Hematopoietic multipotent progenitor cell (in vitro differentiated cells): ENCODE measurements around the gene MORC2. TPM values are rescaled to one million over a fixed set of nuclear protein-coding genes. Genes with fewer than 3 reads are reported as not detected.

Experiments used
- DNase-seq, 3 donors: peaks; one replicate each; pipeline ENCODE4 v3.0.0-alpha.2; 2011 to 2015; ENCODE audit warnings: low read depth in 2 of 3, low spot score in 2 of 3
- total RNA-seq: library from RNA; depleted of rRNA; stranded (reverse); fragments of >200 nt; gene quantifications from one replicate; pipeline ENCODE4 v1.2.3, GENCODE V29; 2012

MORC2 gene
- total RNA-seq, 1 donor, result 15.3 TPM

- DNase-seq, result no peak
Observed at GRCh38 chr22:30949934-30950660, 18.5 kb downstream of the MORC2 start.

DNA sequence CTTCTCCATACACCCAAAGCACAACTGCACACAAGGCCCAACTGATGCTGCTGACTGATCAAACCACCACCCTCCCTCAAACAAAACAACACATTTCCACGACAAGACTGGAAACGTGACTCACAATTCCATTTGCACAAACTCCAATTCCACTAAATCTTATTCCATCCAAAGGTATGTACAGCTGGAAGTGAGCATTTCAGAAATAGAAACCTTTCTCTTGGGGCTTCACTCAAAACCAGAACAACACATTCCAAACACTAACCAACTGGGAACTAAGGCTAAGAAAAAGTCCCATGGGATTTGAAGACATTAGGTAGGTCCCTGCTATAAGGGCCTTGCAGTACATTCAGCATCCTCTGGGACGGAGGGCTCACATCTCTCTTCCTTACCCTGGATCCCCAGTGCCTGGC, 19.6 kb downstream of the MORC2 start:
- DNase-seq, result no peak

GRCh38 chr22:30947816-30948454, 20.6 kb downstream of the MORC2 start:
- peak in 2 of 3 donors; percentile 30 to 73 for DNase-seq

- DNase-seq, result no peak
Observed at GRCh38 chr22:30947173-30947815, 21.3 kb downstream of the MORC2 start.

DNA sequence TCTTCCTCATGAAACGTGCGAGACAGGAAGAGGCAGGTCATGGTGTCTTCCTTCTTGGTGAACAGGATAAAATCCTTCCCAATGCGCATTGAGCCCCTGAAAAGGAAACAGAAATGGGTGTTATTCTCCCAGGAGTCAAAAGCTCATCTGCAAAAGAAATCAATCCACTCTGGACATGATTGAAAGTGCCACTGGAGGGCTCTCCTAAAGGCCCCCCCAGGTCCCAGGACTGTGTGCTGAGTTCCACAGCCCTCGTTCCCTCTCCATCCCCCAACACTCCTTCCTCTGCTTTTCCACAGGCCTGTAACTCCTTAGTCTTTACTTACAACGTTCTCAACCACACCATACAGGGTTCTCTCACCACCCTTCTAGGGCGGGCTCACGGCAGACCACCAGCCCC, 22.2 kb downstream of the MORC2 start:
- no peak for DNase-seq

GRCh38 chr22:30945653-30946052, 22.9 kb downstream of the MORC2 start:
- DNase-seq, result no peak

DNA sequence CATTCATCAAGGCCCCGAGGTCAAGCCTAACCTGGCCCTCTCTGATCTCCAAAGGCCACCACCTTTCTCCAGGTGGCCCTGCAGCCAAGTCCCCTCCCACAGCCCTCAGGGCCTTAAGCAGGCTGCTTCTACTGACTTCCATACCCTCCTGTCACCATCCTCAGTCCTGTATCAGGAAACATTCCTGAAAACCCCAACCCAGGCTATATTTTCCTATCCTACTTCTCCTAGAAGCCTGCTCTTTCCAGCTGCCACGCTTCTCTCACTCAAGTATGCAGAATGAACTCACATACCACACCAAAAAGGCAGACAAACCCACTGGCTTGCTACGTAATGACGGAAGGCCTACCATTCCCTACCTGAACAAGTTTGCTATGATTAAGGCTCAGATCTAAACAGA, 23.6 kb downstream of the MORC2 start:
- no peak for DNase-seq

DNA sequence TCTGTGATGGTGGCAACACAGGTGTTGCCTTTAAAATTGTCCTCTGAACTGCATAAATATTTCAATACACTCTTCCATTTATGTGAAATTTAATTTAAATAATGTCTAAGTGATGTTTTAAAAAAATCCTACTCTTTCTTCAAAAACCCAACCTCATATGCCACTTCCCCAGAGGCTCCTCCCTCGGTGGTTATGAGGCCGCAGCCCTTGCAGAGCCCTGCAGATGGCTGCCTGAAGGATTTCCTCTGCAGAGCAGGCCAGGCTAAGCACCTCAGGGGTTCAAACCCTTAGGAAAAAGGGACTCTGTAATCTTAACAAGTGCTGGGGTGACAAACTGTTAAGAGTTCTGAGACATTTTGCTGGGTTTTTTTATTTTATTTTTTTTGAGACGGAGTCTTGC, 25.2 kb downstream of the MORC2 start:
- DNase-seq, result peak in 1 of 3 donors; percentile 66

- DNase-seq, result no peak
Observed at GRCh38 chr22:30941363-30941740, 27.2 kb downstream of the MORC2 start.

GRCh38 chr22:30940685-30941362, 27.8 kb downstream of the MORC2 start:
- peak in 1 of 3 donors; percentile 67 for DNase-seq

DNA sequence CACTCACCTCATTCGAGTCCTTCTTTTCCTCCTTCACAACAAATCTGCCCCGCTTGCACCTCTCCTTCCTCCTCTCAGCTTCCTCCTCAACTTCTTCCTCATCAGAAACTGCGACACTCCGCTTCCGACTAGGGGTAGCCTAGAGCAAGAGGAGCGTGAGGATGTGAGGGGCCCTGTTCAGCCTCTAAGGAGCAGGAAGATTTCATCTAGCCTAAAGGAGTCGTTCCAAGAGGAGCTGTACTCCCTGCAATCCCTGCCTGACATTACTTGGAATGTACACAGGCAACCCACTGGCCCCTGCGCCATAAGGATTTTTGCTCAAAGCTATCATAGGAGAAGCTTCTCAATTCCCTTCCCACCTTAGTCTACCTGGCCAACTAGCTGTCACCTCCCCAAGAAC, 34.5 kb downstream of the MORC2 start:
- DNase-seq, result no peak

- DNase-seq, result no peak
Observed at GRCh38 chr22:30933457-30933856, 35.1 kb downstream of the MORC2 start.

GRCh38 chr22:30932661-30933060, 35.9 kb downstream of the MORC2 start:
- no peak for DNase-seq

GRCh38 chr22:30931541-30932300, 36.9 kb downstream of the MORC2 start:
- DNase-seq, result no peak

DNA sequence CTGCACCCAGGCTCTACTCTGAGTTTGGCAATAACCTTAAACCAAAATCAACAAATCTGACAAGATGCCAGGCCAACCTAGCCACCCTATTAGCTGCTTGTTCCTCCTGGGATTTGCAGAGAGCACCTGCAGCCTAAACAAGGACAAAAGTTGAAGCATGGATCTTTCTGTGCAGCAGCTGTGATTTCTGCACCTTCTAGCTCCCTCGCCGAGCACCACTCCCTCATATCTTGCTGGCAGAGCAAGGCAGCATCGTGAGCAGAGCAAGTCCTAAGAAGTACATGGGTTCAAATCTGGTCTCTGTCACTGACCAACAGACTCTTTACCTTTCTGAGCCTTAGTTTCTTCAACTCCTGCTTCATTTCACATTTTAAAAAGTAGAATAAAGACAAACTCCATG, 38.3 kb downstream of the MORC2 start:
- DNase-seq, result no peak

DNA sequence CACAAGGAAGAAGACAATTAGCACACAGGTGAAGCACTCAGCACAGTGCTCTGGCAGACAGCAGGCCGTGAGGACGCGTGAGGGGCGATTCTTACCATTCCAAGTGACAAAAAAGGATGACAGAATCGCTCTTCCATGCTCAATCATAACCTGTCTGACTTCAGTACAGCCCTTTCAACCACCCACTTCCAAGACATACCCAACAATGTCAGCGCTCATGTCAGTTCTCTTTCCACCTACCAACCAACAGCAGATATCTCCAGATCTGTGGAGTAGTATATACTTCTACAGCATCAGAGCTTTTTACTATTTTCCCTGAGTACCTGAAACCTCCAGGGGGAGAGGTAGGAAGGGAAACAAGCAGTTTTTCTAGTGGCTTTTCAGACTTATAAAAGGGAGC, 40.2 kb downstream of the MORC2 start:
- DNase-seq, result no peak

DNA sequence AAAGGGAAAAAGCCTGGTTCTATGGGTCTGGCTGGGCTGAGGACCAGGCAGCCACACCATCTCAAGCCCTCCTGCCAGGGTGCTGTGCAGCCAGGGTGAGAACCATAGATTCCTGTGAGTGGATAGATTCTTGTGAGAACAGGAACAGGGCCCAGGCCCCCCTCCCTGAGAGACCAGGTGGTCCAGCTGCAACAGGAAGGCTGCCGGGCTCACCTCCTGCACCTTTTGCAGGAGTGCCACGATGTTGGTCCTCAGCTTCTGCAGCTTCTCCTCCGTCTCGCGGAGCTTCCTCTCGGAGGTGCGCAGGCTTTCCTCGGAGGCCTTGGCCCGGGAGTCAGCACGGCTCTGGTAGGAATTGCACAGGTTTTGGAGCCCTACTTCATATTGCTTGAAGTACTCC, 40.8 kb downstream of the MORC2 start:
- DNase-seq, result no peak

DNA sequence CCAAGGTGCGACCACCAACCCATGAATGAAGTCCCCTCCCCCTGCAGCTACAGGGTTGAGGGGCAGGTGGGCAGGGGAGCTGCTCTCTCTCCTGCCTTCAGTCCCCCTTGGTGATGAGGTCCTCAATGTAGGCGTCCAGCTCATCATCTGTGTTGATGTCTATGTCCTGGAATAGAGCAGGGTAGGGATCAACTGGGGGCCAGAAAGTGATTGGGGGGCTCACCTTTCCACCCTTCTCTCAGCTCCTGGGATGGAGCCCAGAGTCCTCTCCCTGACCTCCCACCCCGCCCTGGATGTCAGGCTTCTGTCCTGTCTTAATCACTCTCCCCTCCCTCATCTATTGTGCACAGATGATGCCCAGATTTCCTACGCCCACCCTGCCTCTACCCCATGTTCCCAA, 41.9 kb downstream of the MORC2 start:
- no peak for DNase-seq

DNA sequence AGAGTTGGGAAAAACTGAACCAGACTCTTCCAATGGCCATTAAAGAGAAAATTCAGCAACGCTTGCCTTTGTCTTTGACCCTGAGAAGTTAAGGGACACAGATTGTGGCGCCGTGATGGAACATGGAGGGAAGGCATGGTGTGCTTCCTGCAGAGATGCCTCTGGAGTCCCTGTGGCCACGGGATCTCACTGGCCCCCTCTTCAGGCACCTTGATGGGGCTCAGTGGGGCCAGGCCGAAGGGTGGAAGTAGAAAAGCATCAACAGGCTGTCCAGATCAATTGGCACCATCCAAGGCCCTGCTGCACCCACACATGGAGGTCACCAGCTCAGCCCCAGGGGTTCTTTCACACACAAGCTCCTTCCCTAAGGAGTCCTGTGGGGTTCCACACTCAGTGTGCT, 42.9 kb downstream of the MORC2 start:
- no peak for DNase-seq

- DNase-seq, result no peak
Observed at GRCh38 chr22:30923168-30923900, 45.2 kb downstream of the MORC2 start.
